ENCODE data around the gene APRT.

The APRT gene

GRCh38 chr16:88760424-88761142, 51.1 kb downstream of the APRT start:
- DNase-seq (ENCODE audit: low read depth in 1 of 2, low spot score in 1 of 2): no peak

GRCh38 chr16:88759976-88760350, 51.8 kb downstream of the APRT start:
- DNase-seq (ENCODE audit: low read depth in 1 of 2, low spot score in 1 of 2): no peak
